Pancreas (tissue), 10 donors: ENCODE measurements around the gene CCDC175. TPM values are rescaled to one million over a fixed set of nuclear protein-coding genes. Genes with fewer than 3 reads are reported as not detected.

Experiments used
- ATAC-seq, 4 donors: fragments of 200-7000 bp; cut with Tn5 transposase; one replicate each; pipeline versions ENCODE4 v1.8.0 to v1.9.1; 2020; ENCODE audit warnings: mild to moderate bottlenecking in 4 of 4, moderate library complexity in 4 of 4
- DNase-seq, 6 donors: peaks; one replicate each; pipeline ENCODE4 v3.0.0-alpha.2; 2020
- FAIRE-seq: peaks from 2 replicates; lab custom pipeline; 2012; peaks lifted over from hg19 to GRCh38; lab: Jason Lieb, UNC
- H3K27ac ChIP-seq, 4 donors: fragments of 200-600 bp; sonication (generic); 1 replicate in 3 of 4; 2 replicates in 1 of 4; pipeline versions ENCODE4 v1.5.0 to v1.8.0; 2020
- H3K27me3 ChIP-seq, 4 donors: fragments of 200-600 bp; one replicate each; pipeline ENCODE4 v1.8.0; 2021
- H3K36me3 ChIP-seq, 3 donors: fragments of 200-600 bp; sonication (generic) in 1 of 3; one replicate each; pipeline versions ENCODE4 v1.5.0 to v1.8.0; 2020 to 2021
- H3K4me1 ChIP-seq, 3 donors: fragments of 200-600 bp; one replicate each; pipeline ENCODE4 v1.8.0; 2021
- H3K4me3 ChIP-seq, 4 donors: fragments of 200-600 bp; sonication (generic) in 2 of 4; one replicate each; pipeline versions ENCODE4 v1.5.0 to v1.8.0; 2020 to 2021
- H3K9me3 ChIP-seq, 4 donors: fragments of 200-600 bp; one replicate each; pipeline ENCODE4 v1.8.0; 2021
- WGBS, 2 donors: extraction: QIAGEN DNeasy Blood & Tissue Kit; methylation state at CpG; one replicate each; pipeline ENCODE4 v1.1.7; 2013; 5-methylcytosine and 5-hydroxymethylcytosine counted together
- intact Hi-C, 3 donors: fragments of 100-400 bp; cut with DNase I; formaldehyde crosslinking; loops; one replicate each; pipeline versions ENCODE4 v1.11.1 to v1.14.2; 2022
- polyA plus RNA-seq, 2 donors: library from polyadenylated mRNA; stranded (reverse); fragments of 200-250 nt; gene quantifications; one replicate each; pipeline ENCODE4 v1.2.3, GENCODE V29; 2013
- total RNA-seq, 6 donors: library from RNA; stranded (reverse); fragmentation: NEBNext Ultra II Directional in 4 of 6; extraction: Animal tissue kit (Norgen Biotek cat#: 25700) in 4 of 6; gene quantifications; one replicate each; pipeline versions ENCODE4 v1.2.1 to v1.2.4, GENCODE V29; 2021 to 2023
- TF ChIP-seq, protein P1 (sequence below), 4 donors: fragments of 200-600 bp; sonication (generic) in 3 of 4; IDR thresholded peaks; one replicate each; pipeline versions ENCODE4 v1.5.0 to v1.8.0; 2021; ENCODE audit warnings: antibody characterized with exemption in 4 of 4
- donor health status: healthy with polysubstance abuse.
- donor health status: DM: no; HTN: no; CAD: no; lungs with moderate emphysema.
- donor health status: DM: no; HTN: no; CAD: no.
- donor health status: control.
- donor health status: control.
- donor health status: Bipolar disorder and iron deficiency.
- donor health status: DM: yes; HTN: yes; CAD: no.
- donor health status: DM: no; HTN: no; CAD: no.
- donor health status: DM: no; HTN: no; CAD: no.
- donor health status: DM: yes; HTN: yes; CAD: no.

CCDC175 gene
- total and polyA plus RNA-seq, 8 donors: not detected

DNA sequence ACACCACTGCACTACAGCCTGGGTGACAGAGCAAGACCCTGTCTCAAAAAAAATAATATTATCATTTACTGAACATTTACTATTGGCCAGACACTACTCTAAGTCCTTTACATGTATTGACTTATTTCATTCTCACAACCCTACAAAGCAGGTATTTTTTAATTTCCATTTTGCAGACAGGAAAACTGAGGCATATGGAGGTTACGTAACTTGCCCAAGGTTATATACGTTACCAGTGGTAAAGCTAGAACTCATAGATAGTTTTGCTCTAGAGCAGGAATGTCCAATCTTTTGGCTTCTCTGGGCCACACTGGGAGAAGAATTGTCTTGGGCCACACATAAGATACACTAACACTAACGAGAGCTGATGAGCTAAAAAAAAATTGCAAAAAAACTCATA lies 98.1 kb downstream of the CCDC175 start:
- ATAC-seq (no peak), FAIRE-seq (no peak), DNase-seq (no peak)
- WGBS, 2 donors: 93 to 94% methylated on average over 3 of the region's 3 CpGs
- Histone ChIP-seq H3K4me3 (no peak overlapping the region), H3K9me3 (no peaks in the 10 kb centered on the region), H3K36me3 (peaks cover 0 to 10% (median 10%) of the 10 kb centered on the region in 3 donors), H3K27me3 (no peaks in the 10 kb centered on the region), H3K27ac (no peak overlapping the region), H3K4me1 (peaks cover 11 to 20% (median 17%) of the 10 kb centered on the region in 3 donors)
- TF ChIP-seq, protein P1, sequence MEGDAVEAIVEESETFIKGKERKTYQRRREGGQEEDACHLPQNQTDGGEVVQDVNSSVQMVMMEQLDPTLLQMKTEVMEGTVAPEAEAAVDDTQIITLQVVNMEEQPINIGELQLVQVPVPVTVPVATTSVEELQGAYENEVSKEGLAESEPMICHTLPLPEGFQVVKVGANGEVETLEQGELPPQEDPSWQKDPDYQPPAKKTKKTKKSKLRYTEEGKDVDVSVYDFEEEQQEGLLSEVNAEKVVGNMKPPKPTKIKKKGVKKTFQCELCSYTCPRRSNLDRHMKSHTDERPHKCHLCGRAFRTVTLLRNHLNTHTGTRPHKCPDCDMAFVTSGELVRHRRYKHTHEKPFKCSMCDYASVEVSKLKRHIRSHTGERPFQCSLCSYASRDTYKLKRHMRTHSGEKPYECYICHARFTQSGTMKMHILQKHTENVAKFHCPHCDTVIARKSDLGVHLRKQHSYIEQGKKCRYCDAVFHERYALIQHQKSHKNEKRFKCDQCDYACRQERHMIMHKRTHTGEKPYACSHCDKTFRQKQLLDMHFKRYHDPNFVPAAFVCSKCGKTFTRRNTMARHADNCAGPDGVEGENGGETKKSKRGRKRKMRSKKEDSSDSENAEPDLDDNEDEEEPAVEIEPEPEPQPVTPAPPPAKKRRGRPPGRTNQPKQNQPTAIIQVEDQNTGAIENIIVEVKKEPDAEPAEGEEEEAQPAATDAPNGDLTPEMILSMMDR (IDR thresholded peaks at IDR 0.05): no peak
- intact Hi-C loops: no loop called here

DNA sequence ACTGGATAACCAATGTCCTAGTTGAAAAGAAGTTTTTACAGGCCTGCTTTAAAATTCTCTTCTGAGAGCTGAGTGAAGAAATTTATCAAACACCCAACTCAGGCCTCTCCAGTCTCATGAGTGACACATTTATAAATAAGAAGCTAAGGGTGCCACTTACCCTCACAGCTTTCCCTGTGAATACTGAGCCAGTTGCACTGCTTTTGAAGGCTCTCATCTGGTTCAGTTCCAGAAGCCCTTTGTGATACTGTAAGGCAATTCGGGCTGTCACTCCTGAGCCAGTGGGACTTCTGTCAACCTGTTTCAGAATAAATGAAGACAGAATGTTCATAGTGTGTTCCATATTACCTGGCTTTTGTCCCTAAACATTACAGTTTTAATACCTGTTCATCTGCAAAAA lies 100.9 kb downstream of the CCDC175 start:
- WGBS, 2 donors: 88 to 94% methylated on average over 1 of the region's 1 CpG
- TF ChIP-seq, protein P1 (IDR thresholded peaks at IDR 0.05): no peak
- Histone ChIP-seq H3K4me1 (peaks cover 0 to 2% (median 1%) of the 10 kb centered on the region in 3 donors), H3K36me3 (peaks cover 0 to 10% (median 10%) of the 10 kb centered on the region in 3 donors), H3K9me3 (no peaks in the 10 kb centered on the region), H3K27me3 (no peaks in the 10 kb centered on the region), H3K27ac (no peak overlapping the region), H3K4me3 (no peak overlapping the region)
- ATAC-seq (no peak), FAIRE-seq (no peak), DNase-seq (no peak)
- intact Hi-C loops: no loop called here

DNA sequence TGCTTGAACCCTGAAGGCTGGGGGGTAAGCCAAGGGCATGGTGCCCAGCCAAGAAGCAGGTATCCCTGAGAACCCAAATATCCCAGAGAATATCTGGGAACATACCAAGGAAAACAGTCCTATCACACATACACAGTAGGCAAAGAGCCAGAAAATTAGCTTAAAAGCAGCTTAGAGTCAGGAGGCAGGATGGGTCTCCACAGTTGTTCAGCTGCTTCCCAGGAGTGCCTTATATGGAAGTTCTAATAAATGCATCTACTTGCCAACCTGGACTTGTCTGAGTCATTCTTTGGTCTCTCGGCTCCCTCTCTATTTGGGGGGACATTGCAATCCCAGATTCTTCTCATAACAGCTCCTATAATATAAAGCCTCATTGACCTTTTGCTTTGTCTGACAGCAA lies 102.4 kb downstream of the CCDC175 start:
- no peak overlapping the region for H3K27ac ChIP-seq
- no peaks in the 10 kb centered on the region for H3K4me1 ChIP-seq
- no peak for ATAC-seq
- no peak overlapping the region for H3K4me3 ChIP-seq
- intact Hi-C loops: no loop called here
- no peaks in the 10 kb centered on the region for H3K9me3 ChIP-seq
- DNase-seq: no peak
- 70 to 86% methylated on average over 1 of the region's 1 CpG for WGBS, 2 donors
- peaks cover 0 to 10% (median 10%) of the 10 kb centered on the region in 3 donors for H3K36me3 ChIP-seq
- FAIRE-seq: no peak
- no peaks in the 10 kb centered on the region for H3K27me3 ChIP-seq
- TF ChIP-seq, protein P1 (IDR thresholded peaks at IDR 0.05): no peak

- intact Hi-C loops: no loop called here
- Histone ChIP-seq H3K27ac (peak within 1 kb of the TSS; percentile 56 to 76 (median 64)), H3K27me3 (no peaks in the 10 kb centered on the region), H3K4me1 (peaks cover 0 to 5% (median 5%) of the 10 kb centered on the region in 3 donors), H3K9me3 (no peaks in the 10 kb centered on the region), H3K4me3 (peak within 1 kb of the TSS; percentile 49 to 77 (median 65)), H3K36me3 (no peaks in the 10 kb centered on the region)
- WGBS, 2 donors: 17% methylated on average over 40 of the region's 40 CpGs
- FAIRE-seq: no peak
- peak; percentile 70 to 86 (median 79) for ATAC-seq
- TF ChIP-seq, protein P1 (IDR thresholded peaks at IDR 0.05): no peak
- DNase-seq: peak in 4 of 6 donors; percentile 55 to 84 (median 70)
Measured at GRCh38 chr14:59465316-59466135, 111.1 kb downstream of the CCDC175 start, which contains the start of gene GPR135. Gene GPR135, minus strand, starts transcription at chr14:59465380. Its CDS starts 154 bp downstream, at chr14:59465226.
